Uterus (tissue), 4 donors: ENCODE results near the gene TP53BP1. TPM values are rescaled to one million over a fixed set of nuclear protein-coding genes. Genes with fewer than 3 reads are reported as not detected.
A peak's percentile ranks its signal among the peaks of the same experiment; 100 is the strongest.

Source experiments
- DNase-seq, 2 donors: peaks; one replicate each; pipeline ENCODE4 v3.0.0-alpha.2; 2019 to 2020
- H3K27ac ChIP-seq, 2 donors: fragments of 200-600 bp; sonication (generic); 1 replicate in 1 of 2; 2 replicates in 1 of 2; pipeline ENCODE4 v1.5.1; 2016 to 2018
- H3K27me3 ChIP-seq, 2 donors: fragments of 200-600 bp; sonication (generic); one replicate each; pipeline ENCODE4 v1.5.1; 2018 to 2019; ENCODE audit warnings: control low read depth in 1 of 2
- H3K36me3 ChIP-seq, 2 donors: fragments of 200-600 bp; sonication (generic); one replicate each; pipeline ENCODE4 v1.5.1; 2019; ENCODE audit warnings: control low read depth in 1 of 2
- H3K4me1 ChIP-seq, 2 donors: fragments of 200-600 bp; sonication (generic); one replicate each; pipeline ENCODE4 v1.5.1; 2018 to 2019; ENCODE audit warnings: control low read depth in 1 of 2
- H3K4me3 ChIP-seq, 2 donors: fragments of 200-600 bp; sonication (generic); 1 replicate in 1 of 2; 2 replicates in 1 of 2; pipeline ENCODE4 v1.5.1; 2018 to 2019; ENCODE audit warnings: mild to moderate bottlenecking in 1 of 2
- H3K9me3 ChIP-seq, 2 donors: fragments of 200-600 bp; sonication (generic); one replicate each; pipeline ENCODE4 v1.5.1; 2019; ENCODE audit warnings: control low read depth in 1 of 2
- CTCF ChIP-seq, 4 experiments: fragments of 200-600 bp in 2 of 4; fragments of 450-650 bp in 2 of 4; sonication (generic) in 2 of 4; IDR thresholded peaks; one replicate each; pipeline ENCODE4 v1.5.1; 2016 to 2019; ENCODE audit warnings: antibody characterized with exemption in 4 of 4, mild to moderate bottlenecking in 2 of 4, moderate library complexity in 1 of 4
- POLR2A ChIP-seq, 2 donors: fragments of 450-650 bp; IDR thresholded peaks; one replicate each; pipeline ENCODE4 v1.6.1; 2016; ENCODE audit warnings: antibody characterized with exemption in 2 of 2, mild to moderate bottlenecking in 1 of 2, moderate library complexity in 1 of 2
- intact Hi-C: fragments of 100-400 bp; cut with DNase I; formaldehyde crosslinking; loops from one replicate; pipeline ENCODE4 v1.15.1; 2023; ENCODE audit warnings: low total_unique reads
- total RNA-seq, 4 donors: library from RNA; depleted of rRNA in 3 of 4; stranded (reverse); fragments of >200 nt in 3 of 4; gene quantifications; one replicate each; pipeline versions ENCODE4 v1.1.0 to v1.2.4, GENCODE V29; 2014 to 2023
- donor health status: DM: yes; HTN: yes; CAD: no.

Gene TP53BP1
- total RNA-seq, 4 donors from 2014 or later: 30.2 to 150 (median 51.4) TPM

- intact Hi-C loops: no loop called here
- H3K9me3 ChIP-seq: no peaks in the 10 kb centered on the region
- peaks cover 0 to 9% of the 10 kb centered on the region in 2 donors for H3K4me1 ChIP-seq
- no peaks in the 10 kb centered on the region for H3K36me3 ChIP-seq
- no peaks in the 10 kb centered on the region for H3K27me3 ChIP-seq
- no peak for DNase-seq
- H3K4me3 ChIP-seq: no peak overlapping the region
- H3K27ac ChIP-seq: no peak overlapping the region
- no peak for TF ChIP-seq POLR2A (IDR thresholded peaks at IDR 0.05)
- TF ChIP-seq CTCF (IDR thresholded peaks at IDR 0.05): no peak
Observed at GRCh38 chr15:43505738-43506137, 12.8 kb upstream of the TP53BP1 start.

GRCh38 chr15:43499635-43500034 lies 6.7 kb upstream of the TP53BP1 start:
- Histone ChIP-seq H3K4me3 (no peak overlapping the region), H3K27me3 (no peaks in the 10 kb centered on the region), H3K36me3 (no peaks in the 10 kb centered on the region), H3K4me1 (no peaks in the 10 kb centered on the region), H3K9me3 (no peaks in the 10 kb centered on the region), H3K27ac (no peak overlapping the region)
- TF ChIP-seq POLR2A (IDR thresholded peaks at IDR 0.05) (no peak), CTCF (IDR thresholded peaks at IDR 0.05) (no peak)
- intact Hi-C loops: no loop called here
- DNase-seq: no peak

GRCh38 chr15:43498990-43499389 lies 6.0 kb upstream of the TP53BP1 start:
- intact Hi-C loops: no loop called here
- DNase-seq: no peak
- Histone ChIP-seq H3K4me1 (no peaks in the 10 kb centered on the region), H3K27ac (no peak overlapping the region), H3K36me3 (no peaks in the 10 kb centered on the region), H3K4me3 (no peak overlapping the region), H3K27me3 (no peaks in the 10 kb centered on the region), H3K9me3 (no peaks in the 10 kb centered on the region)
- TF ChIP-seq POLR2A (IDR thresholded peaks at IDR 0.05) (no peak), CTCF (IDR thresholded peaks at IDR 0.05) (no peak)

- Histone ChIP-seq H3K27me3 (no peaks in the 10 kb centered on the region), H3K9me3 (no peaks in the 10 kb centered on the region), H3K27ac (peak overlapping the region; percentile 87 to 88), H3K4me1 (no peaks in the 10 kb centered on the region), H3K4me3 (peak overlapping the region; percentile 79 to 98), H3K36me3 (no peaks in the 10 kb centered on the region)
- DNase-seq: no peak
- TF ChIP-seq POLR2A (IDR thresholded peaks at IDR 0.05): no peak
- no peak for TF ChIP-seq CTCF (IDR thresholded peaks at IDR 0.05)
- intact Hi-C loops: no loop called here
Observed at GRCh38 chr15:43493703-43494472, 932 bp upstream of the TP53BP1 start.

- H3K4me1 ChIP-seq: no peaks in the 10 kb centered on the region
- intact Hi-C loops: no loop called here
Observed at GRCh38 chr15:43492266-43492665, 690 bp downstream of the TP53BP1 start.

More at GRCh38 chr15:43492266-43492665, 690 bp downstream of the TP53BP1 start:
- peak overlapping the region; percentile 79 to 98 for H3K4me3 ChIP-seq
- H3K27me3 ChIP-seq: no peaks in the 10 kb centered on the region
- TF ChIP-seq CTCF (IDR thresholded peaks at IDR 0.05): no peak
- TF ChIP-seq POLR2A (IDR thresholded peaks at IDR 0.05): no peak
- H3K27ac ChIP-seq: peak overlapping the region; percentile 87 to 88
- DNase-seq: no peak
- H3K9me3 ChIP-seq: no peaks in the 10 kb centered on the region
- no peaks in the 10 kb centered on the region for H3K36me3 ChIP-seq
